Posterior cingulate gyrus (tissue), 11 donors: ENCODE measurements around the gene PLCB1.

Experiments used
- DNase-seq, 10 donors: peaks; one replicate each; pipeline versions ENCODE4 v3.0.0 to v3.0.0-alpha.2; 2020 to 2021; ENCODE audit warnings: mixed read lengths in 3 of 10
- intact Hi-C: fragments of 100-400 bp; cut with DNase I; formaldehyde crosslinking; loops from one replicate; pipeline ENCODE4 v1.15.1; 2023

PLCB1 gene

DNA sequence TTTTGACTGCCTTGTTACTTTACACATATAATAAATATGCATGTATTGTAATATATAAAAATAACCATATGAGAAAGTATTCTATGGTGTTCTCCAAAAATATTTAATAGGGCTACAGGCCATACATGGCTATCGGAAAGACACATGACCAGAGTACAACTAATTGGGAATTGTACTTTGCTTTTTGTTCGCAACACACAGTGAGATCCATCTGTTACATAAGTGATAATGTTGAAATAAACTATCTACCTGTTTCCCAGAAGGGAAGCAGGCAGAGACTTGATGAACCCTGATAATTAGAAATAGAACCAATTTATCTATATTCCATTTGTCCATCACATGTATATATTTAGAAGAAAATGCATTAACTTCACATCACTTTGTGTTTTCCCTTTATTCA, 592.8 kb downstream of the PLCB1 start:
- DNase-seq = no peak
- intact Hi-C loops = loop anchor here (5.0 kb wide), 3 partner anchors 338 to 788 kb away; partner anchors contain the start of gene PLCB1

DNA sequence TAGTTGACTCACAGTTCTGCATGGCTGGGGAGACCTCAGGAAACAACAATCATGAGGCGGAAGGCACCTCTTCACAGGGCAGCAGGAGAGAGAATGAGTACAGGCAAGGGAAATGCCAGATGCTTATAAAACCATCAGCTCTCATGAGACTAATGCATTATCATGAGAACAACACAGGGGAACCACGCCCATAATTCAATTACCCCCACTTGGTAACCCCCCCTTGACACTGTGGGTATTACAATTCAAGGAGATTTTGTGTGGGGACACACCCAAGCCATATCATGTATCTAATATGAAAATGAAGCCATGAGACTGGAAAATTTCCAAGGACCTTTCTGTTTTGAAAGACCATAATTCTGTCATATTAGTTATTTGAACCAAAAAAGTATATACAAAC, 594.4 kb downstream of the PLCB1 start:
- DNase-seq = no peak
- intact Hi-C loops = no loop called here

DNA sequence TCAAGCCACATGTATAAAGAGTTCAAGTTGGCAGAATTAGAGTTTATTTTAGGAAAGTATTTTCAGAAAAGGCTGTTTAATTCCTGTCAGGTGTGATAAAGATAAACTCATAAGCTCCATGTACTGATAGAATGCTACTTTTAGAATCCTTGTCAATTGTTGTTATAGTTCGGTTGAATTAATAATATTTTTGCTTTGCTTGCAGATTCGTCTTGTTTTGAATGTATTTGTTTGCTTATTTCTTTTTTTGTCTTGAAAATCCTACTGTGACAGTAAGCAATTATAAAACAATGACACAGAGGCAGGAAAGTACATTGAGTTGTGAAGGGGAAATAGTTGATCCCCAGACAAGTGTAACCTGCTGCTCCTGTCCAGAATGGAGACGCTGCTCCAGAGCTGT, 602.9 kb downstream of the PLCB1 start:
- intact Hi-C loops = no loop called here

DNA sequence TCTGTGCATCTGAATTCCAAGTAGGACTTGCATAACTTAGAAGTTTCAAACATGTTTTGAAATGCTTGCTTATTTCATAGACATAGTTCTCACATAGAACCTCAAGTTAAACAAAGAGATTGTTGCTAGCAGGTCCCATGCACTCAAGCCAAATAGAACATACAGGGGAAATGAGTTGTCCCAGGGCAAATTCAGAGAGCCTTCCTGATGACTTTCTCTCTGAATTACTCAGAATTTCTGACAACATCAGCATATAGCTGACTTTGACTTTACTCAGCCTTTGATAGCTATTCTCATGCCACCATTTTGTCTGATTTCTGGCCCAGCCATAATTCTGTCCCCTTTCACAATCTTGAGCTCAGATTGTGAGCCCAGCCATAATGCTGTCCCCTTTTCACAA, 603.6 kb downstream of the PLCB1 start:
- intact Hi-C loops = no loop called here
- DNase-seq = no peak

More for the DNA sequence above, 602.9 kb downstream of the PLCB1 start:
- DNase-seq = no peak

DNA sequence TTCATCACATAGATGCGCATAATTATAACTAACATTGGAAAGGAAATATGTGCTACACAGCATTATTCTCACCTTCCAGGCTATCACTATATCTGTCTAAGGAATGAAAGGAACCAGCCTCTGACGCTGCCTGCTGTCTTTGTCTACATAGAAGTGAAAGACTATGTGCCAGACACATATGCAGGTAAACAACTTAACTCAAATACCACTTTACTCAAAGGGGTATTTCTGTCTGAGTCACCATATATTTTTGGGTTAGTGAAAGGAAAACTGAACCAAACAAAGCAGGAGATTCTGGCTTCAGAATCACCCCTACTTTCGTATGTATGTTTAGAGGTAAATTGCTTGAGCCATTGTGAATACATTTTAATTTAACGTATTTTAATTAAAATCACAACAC, 608.2 kb downstream of the PLCB1 start:
- no peak for DNase-seq
- intact Hi-C loops = no loop called here

DNA sequence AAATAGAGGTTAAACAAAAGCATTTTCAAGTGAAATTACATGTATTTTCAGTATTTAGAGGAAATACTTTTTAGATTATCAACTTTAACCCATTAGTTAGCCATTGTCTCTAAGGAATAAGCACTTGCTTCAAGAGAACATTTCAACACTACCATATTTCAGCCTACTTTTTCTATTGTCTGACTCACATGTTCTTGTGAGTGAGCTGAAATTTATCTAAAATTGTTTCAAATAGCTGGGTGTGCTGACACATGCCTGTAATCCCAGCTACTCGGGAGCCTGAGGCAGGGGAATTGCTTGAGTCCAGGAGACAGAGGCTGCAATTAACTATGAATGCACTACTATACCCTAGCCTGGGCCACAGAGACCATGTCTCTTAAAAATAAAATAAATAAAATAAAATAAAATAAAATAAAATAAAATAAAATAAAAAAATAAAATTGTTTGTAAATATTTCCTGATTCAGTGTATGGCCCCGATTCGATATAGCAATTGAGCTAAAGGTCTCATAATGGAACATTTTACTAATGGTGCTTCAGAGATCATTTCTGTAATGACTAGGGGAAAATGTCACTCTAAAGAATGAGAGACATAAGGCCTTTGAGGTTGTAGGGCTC, 612.3 kb downstream of the PLCB1 start:
- DNase-seq = no peak
- intact Hi-C loops = no loop called here

DNA sequence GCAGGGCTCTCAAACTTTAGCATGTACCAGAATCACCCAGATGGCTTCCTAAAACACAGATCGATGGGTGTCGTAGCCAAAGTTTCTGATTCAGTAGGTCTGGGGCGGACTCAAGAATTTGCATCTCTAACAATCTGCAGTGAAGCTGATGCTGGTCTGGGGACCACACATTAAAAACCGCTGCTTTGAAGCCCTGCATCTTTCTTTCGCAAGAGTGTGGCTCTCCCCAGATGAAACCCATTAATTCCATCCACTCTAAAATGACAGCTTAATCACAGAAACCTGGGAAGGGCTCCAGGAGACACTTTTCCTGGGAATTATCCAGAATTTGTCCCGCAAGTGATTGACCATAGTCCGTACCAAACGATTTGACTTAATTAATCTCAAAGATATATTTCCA, 617.0 kb downstream of the PLCB1 start:
- no peak for DNase-seq

DNA sequence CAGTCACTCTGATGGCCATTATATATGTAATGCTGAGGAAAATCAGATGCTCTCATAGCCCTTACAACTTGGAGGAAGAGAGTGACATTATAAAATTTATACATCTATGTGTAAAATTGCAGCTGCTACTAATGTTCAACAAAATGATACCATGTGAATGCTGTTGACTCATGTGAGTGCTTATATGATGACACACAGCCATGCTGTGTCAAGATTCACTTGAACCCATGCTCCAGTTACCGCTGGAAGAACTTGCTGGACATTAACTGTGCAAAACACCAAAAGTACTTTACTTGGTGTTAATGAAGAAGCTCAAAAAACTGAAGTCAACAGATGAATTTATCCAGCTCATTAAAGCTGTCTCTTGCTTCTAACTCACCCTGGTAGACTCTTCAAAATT, 617.9 kb downstream of the PLCB1 start:
- no peak for DNase-seq
- intact Hi-C loops = no loop called here

More for the DNA sequence above, 617.0 kb downstream of the PLCB1 start:
- intact Hi-C loops = no loop called here

DNA sequence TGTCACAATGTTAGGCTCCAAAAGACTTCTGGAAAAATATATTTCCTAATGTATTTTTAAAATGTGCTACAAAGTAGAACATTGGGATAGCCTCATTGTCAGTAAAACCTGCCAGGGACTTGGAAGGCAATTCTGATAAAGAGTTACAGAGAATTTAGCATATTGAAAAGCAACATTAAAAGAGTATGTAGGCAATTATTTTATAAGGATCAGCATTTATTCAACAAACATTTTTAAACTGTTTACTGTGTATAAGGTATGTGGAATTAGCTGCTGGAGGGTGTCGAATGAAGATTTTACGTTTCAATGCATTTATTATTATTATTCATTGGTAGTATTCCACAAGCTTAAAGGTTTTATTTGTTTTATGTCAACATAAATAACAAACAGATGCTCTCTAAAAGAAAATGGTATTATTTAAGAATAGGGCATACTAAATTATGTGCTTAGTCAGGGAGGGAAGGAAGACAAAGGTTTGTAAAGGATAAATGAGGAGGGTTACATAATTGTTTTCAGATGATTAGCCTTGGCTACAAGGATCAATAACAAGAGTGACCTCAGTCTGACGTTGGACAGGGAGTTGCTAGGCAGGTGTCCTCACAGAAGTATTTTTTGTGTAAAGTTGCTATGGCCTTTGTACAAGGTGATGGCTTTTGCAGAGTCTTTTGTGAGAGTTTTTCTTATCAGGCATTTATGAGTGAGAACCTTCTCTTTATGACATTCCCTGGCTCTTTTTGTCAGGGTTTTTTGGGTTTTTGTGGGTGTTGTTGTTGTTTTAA, 623.5 kb downstream of the PLCB1 start:
- intact Hi-C loops = no loop called here

DNA sequence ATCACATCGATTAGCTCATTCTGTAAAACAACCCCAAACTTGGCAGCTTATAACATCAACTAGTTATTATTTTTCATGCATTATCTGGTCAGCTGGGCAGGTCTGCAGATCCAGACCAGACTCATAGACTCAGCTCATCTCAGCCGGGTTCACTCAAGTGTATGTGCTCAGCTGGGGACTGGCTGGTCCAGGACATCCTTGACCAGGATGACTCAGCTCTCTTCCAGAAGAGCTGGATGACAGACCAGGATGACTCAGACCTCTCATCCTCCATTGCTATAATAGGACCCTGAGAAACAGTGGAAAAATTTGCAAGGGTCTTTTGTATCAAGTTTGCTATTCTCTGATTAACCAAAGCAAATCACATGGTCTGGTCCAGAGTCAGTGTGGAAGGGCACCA, 624.3 kb downstream of the PLCB1 start:
- intact Hi-C loops = no loop called here
- DNase-seq = no peak

More for the DNA sequence above, 623.5 kb downstream of the PLCB1 start:
- no peak for DNase-seq

DNA sequence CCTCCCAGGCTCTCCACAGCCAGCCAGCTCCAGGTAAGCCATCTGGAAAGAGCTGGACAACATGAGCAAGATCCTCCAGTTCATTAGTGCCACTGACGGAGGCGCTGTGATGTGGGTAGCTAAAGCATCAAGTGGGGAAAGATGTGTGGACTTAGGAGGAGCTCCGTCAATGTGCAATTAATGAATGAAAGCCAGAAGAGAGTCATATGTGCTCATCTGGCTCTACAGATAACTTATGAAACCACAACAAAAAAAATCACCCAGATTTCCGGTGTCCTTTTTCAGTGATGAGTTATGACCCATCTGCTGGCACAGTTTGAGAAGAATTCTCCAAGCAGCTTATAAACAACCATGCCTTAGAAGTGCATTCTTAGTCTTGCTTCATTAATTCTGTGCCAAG, 625.1 kb downstream of the PLCB1 start:
- intact Hi-C loops = no loop called here
- no peak for DNase-seq

DNA sequence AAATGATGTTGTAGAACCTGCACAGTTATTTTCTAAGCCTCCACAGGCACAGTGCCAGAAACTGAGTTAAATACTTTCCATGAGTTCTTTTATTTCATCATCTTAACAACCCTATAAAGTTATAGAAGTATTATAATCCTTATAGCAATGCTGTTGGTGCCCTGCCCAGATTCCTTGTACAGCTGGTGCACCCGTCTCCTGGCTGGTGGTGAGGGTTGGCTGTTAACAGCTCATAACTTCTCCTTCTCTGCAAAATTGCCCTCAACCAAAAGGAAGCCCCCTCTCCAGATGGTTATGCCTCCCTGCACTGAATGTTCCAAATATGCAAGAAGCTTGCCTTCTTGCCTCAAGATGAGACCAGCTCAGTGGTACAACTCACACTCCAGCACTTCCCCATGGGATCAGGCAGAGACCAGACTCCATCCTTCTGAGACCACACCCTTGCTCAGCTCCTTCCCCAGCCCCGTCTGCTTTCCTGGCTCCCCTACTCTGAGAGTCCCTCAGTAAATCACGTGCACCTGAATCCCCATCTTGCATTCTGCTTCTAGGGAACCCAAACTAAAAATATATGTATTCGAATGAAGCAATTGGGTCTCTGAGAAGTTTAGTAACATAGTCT, 632.4 kb downstream of the PLCB1 start:
- intact Hi-C loops = no loop called here
- peak in 5 of 10 donors; percentile 21 to 82 (median 45) for DNase-seq

DNA sequence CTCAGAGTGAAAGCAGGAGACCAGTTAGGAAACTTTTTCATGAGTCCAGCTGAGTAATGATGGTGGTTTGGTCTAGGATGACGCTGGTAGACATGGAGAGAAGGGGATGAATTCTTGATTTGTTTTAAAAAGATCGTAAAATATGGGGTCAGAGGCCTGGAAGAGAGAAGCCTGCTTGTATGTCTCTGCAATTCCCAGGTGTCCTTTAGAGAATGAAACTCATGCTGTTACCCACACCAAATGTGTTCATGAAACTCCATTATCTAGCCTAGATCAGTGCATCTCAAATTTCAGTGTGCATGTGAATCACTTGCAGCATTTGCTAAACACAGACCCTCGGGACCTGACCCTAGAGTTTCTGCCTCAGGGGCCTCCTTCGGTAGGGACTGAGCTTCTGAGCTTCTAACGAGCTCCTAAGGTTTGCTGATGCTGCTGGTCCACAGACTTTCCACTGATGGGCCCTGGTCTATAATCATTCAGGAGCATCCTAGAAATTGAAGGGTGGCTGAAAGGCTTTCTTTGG, 634.9 kb downstream of the PLCB1 start:
- DNase-seq = no peak
- intact Hi-C loops = no loop called here

DNA sequence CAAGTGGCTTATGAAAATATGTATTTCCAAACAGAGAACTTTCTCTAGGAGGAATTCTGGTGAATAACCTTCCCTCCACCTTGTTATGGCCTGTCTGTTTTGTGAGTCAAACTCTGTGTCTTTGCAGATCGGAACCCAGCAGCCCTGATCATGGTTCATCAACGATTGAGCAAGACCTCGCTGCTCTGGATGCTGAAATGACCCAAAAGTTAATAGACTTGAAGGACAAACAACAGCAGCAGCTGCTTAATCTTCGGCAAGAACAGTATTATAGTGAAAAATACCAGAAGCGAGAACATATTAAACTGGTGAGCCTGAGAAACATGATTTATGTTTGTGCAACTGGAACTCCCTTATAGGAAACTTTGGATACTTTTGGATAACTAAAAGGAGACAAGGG, 642.3 kb downstream of the PLCB1 start:
- intact Hi-C loops = no loop called here
- no peak for DNase-seq

DNA sequence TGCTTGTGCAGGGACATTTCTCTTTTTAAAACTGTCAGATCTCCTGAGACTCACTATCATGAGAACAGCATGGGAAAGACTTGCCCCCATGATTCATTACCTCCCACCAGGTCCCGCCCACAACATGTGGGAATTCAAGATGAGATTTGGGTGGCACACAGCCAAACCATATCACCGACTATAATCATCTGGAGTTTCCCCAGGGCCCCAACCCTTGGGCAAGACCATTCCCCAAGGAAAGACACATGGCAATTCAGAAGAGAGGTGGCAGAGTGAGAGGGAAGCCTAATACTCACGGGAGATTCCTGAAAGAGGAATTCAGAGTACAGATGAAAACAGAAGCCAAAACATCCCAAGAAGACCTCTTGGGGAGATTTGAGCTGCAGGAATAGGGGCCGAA, 645.8 kb downstream of the PLCB1 start:
- no peak for DNase-seq
- intact Hi-C loops = no loop called here

DNA sequence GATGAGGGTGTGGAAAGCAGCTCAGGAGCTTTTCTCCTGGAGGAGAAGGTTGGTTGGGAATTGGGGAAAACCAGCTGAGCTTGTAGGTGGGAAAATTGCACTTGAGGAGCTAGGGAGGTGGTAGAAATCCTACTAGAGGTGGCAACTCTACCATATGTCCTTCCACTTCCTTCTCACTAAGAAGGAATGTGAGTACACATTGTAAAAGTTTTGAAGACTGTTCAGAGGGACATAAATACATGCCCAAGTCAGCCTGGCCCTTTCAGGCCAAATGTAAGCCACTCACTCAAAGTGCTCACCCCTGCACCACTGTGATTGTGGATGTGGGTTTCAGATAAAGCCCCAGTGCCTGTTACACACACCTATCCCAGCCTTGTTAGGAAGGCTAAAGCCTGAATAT, 646.3 kb downstream of the PLCB1 start:
- DNase-seq = no peak

DNA sequence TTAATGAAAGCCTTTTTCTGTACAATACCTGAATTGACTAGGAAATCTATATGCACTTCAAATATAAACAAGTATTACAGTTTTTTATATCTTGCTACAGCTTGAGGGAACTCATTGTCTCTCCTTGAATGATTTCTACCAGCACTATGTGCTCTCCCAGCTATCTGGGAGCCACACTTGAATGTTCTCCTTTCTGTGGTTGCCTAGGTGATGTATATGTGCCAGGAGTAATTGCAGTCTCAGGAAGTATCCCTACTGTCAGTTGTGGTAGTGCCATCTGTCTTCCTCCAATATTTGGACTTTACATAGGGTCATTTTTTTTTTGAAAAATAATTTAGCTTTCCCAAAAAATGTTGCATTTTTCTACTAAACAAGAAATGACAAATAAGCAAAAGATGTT, 648.8 kb downstream of the PLCB1 start:
- intact Hi-C loops = no loop called here
- DNase-seq = no peak

More for the DNA sequence above, 646.3 kb downstream of the PLCB1 start:
- intact Hi-C loops = no loop called here

DNA sequence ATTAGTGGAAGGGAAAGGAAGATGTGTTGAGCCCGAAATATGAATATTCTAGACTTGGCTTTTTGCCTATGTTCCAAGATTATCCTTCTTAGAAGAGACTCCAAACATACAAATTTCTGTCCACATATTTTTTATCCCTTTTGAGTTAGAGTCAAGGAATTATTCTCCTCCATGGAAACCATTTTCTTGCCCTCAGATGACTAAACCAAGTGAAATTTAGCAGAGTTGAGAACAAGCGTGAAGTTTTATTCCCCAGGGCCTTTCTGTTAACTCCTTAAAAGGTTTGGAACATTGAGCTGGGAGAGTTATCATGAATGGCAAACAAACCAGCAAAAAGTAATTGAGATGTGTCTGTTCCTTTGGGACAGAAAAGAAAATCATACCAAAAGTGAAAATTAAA, 650.7 kb downstream of the PLCB1 start:
- intact Hi-C loops = no loop called here
- no peak for DNase-seq

DNA sequence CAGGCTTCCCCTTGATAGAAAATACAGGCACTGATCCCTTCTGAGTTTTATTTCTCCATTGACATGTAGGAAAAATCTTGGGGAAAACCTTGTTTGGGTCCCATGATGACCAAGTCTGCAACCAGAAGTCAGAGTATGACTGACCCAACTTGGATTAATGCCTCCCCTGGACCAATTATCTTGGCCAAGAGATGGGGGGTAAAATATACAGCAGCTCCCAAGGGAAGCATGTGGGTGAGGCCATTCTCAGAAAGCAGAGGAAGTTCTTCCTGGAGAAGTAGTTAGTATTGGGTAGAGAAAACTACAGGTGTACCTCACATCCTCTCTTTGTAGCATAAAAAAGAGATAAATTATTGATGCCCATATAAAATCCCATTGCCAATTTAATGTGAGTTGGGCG, 651.7 kb downstream of the PLCB1 start:
- DNase-seq = no peak
- intact Hi-C loops = no loop called here

DNA sequence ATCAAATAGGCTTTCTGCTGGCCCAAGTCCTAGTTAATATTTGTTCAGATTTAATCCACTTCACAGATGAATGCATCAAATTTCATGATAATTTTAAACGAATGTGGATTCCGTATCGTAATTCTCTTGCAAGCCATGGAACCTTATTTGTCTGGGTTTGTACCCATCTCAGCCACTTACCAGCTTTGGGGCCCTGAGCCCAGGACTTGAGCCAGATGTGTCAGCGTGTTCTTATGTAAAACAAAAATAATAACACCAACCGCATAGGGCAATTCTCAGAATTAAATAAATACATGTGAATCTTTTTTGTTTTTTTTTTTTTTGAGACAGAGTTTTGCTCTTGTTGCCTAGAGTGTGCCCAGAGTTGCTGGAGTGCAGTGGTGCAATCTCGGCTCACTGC, 654.3 kb downstream of the PLCB1 start:
- intact Hi-C loops = no loop called here
- no peak for DNase-seq

DNA sequence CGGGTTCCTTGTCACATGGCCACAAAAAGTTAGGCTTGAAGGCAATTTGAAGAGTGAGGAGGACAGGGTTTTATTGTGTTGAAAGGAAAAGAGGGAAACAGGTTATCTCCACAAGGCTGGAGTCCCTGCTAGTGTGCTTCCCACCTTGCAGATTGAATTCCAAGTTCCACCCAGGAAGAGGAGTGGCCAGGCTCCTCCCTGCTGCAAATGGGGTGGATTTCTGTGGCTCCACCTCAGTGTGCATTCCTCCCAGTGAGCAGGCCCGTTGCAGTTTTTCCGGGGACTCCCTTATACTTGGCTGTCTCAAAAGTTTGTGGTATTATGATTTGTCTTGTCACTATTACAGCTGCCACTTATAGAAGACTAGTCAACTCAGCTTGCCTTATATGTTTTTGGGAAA, 655.0 kb downstream of the PLCB1 start:
- DNase-seq = no peak
- intact Hi-C loops = no loop called here

DNA sequence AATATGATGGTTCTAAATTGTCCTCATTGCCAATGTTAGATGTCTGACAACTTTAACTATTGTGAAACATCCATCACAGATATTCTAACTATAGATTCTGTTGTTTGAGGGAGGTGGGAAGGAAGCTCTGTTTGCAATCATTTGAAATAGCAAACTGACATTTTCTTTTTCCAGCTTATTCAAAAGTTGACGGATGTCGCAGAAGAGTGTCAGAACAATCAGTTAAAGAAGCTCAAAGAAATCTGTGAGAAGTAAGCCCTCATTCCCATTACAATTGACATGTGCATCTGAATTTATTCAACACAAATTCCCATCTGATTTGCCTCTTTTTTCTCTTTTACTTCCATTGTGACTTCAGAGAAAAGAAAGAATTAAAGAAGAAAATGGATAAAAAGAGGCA, 656.2 kb downstream of the PLCB1 start:
- DNase-seq = no peak

More for the DNA sequence above, 656.2 kb downstream of the PLCB1 start:
- intact Hi-C loops = no loop called here
